A549 treated with DMSO at 1 μM for 4 hours (cell line): ENCODE results near the gene OR8A1. TPM values are rescaled to one million over a fixed set of nuclear protein-coding genes. Genes with fewer than 3 reads are reported as not detected.

Source experiments
- total RNA-seq: library from RNA; stranded (reverse); fragments of 200-300 nt; extraction: Qiagen RNA extraction; gene quantifications from 5 replicates; pipeline ENCODE4 v1.2.3, GENCODE V29; 2022; ENCODE audit warnings: low read depth

Gene OR8A1
- not detected in 5 replicates for total RNA-seq

DNA sequence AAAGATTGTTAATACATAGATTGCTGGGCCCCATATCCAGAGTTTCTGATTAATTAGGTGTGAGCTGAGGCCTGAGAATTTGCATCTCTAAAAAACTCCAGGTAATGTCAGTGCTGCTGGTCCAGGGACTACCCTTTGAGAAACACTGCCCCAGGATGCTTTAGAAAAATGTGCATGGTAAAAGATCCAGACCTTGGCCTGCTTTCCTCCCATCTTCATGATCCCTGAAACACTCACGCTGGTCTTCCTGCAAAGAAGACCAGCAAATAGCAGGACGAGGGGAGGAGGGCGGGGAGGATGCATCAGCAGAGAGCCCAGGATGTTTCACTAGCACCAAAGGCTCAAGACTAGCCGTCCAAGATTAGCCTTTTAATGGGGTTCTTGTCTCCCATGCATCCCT is at the start of gene OR8A1:
Gene OR8A1, plus strand, starts transcription at position 301 of the 400 bp plus-strand sequence. CDS start 123 bp downstream, outside the sequence.

DNA sequence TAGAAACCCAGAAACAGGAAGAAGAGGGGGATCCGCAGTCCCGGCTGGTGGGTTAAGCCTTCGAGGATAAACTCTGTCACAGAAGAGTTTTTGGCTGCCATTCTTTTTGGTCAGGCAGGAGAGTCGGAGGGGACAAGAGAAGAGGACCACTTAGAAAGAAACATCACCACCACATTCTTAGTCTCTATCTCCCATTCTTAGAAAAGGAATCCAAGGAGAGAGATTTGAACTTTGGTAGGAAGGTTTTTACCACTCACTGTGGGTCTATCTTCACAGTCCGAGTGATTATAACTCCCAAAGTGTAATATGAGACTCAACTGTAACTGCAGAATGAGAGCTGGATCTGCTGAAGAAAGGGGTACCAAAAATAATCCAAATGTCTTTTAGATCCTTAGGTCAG is 26.2 kb upstream of the OR8A1 start, which contains the start of gene OR8B12:
Gene OR8B12, minus strand, starts transcription at position 101 of the 400 bp plus-strand sequence. Its CDS starts 0 bp downstream, at position 101.

DNA sequence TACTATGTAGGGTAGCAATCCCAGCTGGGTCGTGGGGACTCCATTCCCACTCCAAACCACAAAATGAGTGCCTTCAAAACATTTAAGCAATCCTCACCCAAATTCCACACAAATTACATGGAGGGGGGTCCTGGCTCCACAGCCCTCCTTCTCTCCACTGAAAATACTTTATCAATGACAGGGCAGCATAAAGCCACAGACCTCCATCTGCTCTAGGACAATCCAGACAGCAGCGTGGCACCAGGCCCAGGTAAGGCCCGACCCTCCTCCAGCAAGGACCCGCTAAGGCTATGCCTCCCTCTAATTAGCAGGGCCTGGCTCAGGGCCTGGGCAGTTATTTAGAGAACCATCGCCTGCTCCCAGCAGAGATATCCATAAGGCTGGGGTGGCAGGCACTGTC is 41.3 kb downstream of the OR8A1 start, which contains the start of gene PANX3:
Gene PANX3, plus strand, starts transcription at position 365 of the 400 bp plus-strand sequence. CDS start 129 bp downstream, outside the sequence.

Other genes starting within 250 kb of the OR8A1 start
- gene OR8D2, start 249.8 kb upstream of the OR8A1 start, total RNA-seq = not detected in 5 replicates
- gene OR8B2, start 185.5 kb upstream of the OR8A1 start, total RNA-seq = not detected in 5 replicates
- gene OR8B3, start 171.0 kb upstream of the OR8A1 start, total RNA-seq = not detected in 5 replicates
- gene OR8B4, start 145.1 kb upstream of the OR8A1 start, total RNA-seq = not detected in 5 replicates
- not detected in 5 replicates for gene OR8B8, start 124.3 kb upstream of the OR8A1 start, total RNA-seq
- not detected in 5 replicates for gene OR8B12, start 26.3 kb upstream of the OR8A1 start, total RNA-seq
- not detected in 5 replicates for gene PANX3, start 41.4 kb downstream of the OR8A1 start, total RNA-seq
- gene TBRG1, start 52.9 kb downstream of the OR8A1 start, total RNA-seq = 16.7 to 19.5 TPM (median 18.8 TPM) in 5 replicates
- 13.0 to 17.1 TPM (median 14.1 TPM) in 5 replicates for gene SIAE, start 103.7 kb downstream of the OR8A1 start, total RNA-seq
- 17.6 to 24.9 TPM (median 19.6 TPM) in 5 replicates for gene SPA17, start 103.9 kb downstream of the OR8A1 start, total RNA-seq
- gene NRGN, start 169.9 kb downstream of the OR8A1 start, total RNA-seq = 5.5 to 11.1 TPM (median 9.1 TPM) in 5 replicates
- gene VSIG2, start 182.3 kb downstream of the OR8A1 start, total RNA-seq = 0.08 TPM in 1 of 5 replicates, not detected in the others
- 9.0 to 12.4 TPM (median 10.5 TPM) in 5 replicates for gene ESAM, start 192.3 kb downstream of the OR8A1 start, total RNA-seq
- gene MSANTD2, start 230.4 kb downstream of the OR8A1 start, total RNA-seq = 4.5 to 5.8 TPM (median 5.4 TPM) in 5 replicates